ENCODE data around the gene ADGRL3.

Gene ADGRL3

DNA sequence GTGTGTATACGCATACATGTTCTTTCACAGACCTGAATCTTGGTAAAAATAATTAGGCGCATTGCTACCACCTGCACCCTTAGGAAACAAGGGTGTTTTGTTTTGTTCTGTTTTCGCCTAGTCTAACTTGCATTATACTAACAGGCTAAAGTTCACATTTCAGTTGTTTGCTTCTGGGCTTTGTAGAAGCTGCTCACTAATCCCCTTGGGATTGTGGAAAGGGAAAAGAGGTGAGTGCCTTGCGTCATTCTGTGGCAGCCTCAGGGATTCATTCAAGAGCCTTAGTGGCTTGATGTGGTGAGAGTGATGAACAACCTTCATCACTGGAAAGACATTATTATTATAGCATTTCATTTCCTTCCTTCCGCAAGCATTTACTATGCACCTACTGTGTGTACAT is 331.1 kb downstream of the ADGRL3 start:
- H3K27me3 ChIP-seq (ENCODE audit: insufficient read depth, low read length): no peaks in the 10 kb centered on the region
- H3K9me2 ChIP-seq (ENCODE audit: low read depth, low read length): no peaks in the 10 kb centered on the region
- H2AFZ ChIP-seq (ENCODE audit: low read length): no peak overlapping the region
- H3K9ac ChIP-seq (ENCODE audit: low read length): no peak overlapping the region
- H3F3A ChIP-seq (ENCODE audit: insufficient read depth, low read length): no peaks in the 10 kb centered on the region
- no peaks in the 10 kb centered on the region for H3K9me3 ChIP-seq (ENCODE audit: low read length)
- H4K20me1 ChIP-seq (ENCODE audit: insufficient read depth, low read length): no peaks in the 10 kb centered on the region
- H3K4me2 ChIP-seq (ENCODE audit: low read length): no peak overlapping the region
- TF ChIP-seq EZH2 (IDR thresholded peaks at IDR 0.05; ENCODE audit: borderline replicate concordance, low read length): no peak
- TF ChIP-seq, protein P1, sequence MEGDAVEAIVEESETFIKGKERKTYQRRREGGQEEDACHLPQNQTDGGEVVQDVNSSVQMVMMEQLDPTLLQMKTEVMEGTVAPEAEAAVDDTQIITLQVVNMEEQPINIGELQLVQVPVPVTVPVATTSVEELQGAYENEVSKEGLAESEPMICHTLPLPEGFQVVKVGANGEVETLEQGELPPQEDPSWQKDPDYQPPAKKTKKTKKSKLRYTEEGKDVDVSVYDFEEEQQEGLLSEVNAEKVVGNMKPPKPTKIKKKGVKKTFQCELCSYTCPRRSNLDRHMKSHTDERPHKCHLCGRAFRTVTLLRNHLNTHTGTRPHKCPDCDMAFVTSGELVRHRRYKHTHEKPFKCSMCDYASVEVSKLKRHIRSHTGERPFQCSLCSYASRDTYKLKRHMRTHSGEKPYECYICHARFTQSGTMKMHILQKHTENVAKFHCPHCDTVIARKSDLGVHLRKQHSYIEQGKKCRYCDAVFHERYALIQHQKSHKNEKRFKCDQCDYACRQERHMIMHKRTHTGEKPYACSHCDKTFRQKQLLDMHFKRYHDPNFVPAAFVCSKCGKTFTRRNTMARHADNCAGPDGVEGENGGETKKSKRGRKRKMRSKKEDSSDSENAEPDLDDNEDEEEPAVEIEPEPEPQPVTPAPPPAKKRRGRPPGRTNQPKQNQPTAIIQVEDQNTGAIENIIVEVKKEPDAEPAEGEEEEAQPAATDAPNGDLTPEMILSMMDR (IDR thresholded peaks at IDR 0.05; ENCODE audit: low read length): no peak
- no peaks in the 10 kb centered on the region for H3K36me3 ChIP-seq (ENCODE audit: insufficient read depth, low read length)
- no peaks in the 10 kb centered on the region for H3K4me1 ChIP-seq (ENCODE audit: insufficient read depth, low read length, severe bottlenecking)
- no peaks in the 10 kb centered on the region for H3K79me2 ChIP-seq (ENCODE audit: insufficient read depth, low read length)
- H3K27ac ChIP-seq (ENCODE audit: low read depth, low read length, poor library complexity, severe bottlenecking): no peak overlapping the region
- H3K4me3 ChIP-seq (ENCODE audit: low read depth, low read length, poor library complexity, severe bottlenecking): no peak overlapping the region

DNA sequence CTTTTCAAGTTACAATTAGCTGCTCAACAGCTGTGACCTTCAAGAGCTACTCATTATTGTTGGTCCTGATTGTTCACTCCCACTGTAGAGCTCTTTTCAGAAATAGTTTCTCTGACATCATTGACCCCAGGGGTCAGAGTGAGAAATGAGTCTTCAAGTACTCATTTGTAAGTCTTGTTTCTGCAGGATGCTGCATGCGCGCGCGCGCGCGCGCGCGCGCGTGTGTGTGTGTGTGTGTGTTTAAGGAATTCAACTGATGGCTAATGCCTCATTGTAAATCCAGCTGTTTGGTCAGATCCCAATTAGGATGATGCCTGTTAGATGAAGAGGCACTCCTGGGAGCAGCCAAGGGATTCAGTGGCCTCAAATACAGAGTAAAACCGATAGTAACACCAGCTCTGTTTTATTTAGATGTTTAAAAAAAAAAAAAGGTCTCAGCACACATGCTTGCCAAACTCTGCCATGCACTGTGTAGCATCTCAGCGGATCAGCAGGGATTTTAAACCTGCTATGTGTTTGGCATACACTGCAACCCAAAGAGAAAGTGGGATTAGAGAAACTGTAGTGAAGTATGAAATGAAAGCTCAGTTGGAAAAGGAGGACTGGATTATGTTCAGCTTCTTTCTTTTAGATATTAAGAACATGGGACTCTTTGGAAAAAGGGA is 332.3 kb downstream of the ADGRL3 start:
- H3K27me3 ChIP-seq (ENCODE audit: insufficient read depth, low read length): no peaks in the 10 kb centered on the region
- no peak overlapping the region for H3K27ac ChIP-seq (ENCODE audit: low read depth, low read length, poor library complexity, severe bottlenecking)
- no peak for TF ChIP-seq EZH2 (IDR thresholded peaks at IDR 0.05; ENCODE audit: borderline replicate concordance, low read length)
- TF ChIP-seq, protein P1 (IDR thresholded peaks at IDR 0.05; ENCODE audit: low read length): no peak
- no peaks in the 10 kb centered on the region for H3K4me1 ChIP-seq (ENCODE audit: insufficient read depth, low read length, severe bottlenecking)
- H3K9me3 ChIP-seq (ENCODE audit: low read length): no peaks in the 10 kb centered on the region
- H2AFZ ChIP-seq (ENCODE audit: low read length): no peak overlapping the region
- H3F3A ChIP-seq (ENCODE audit: insufficient read depth, low read length): no peaks in the 10 kb centered on the region
- no peaks in the 10 kb centered on the region for H4K20me1 ChIP-seq (ENCODE audit: insufficient read depth, low read length)
- no peaks in the 10 kb centered on the region for H3K9me2 ChIP-seq (ENCODE audit: low read depth, low read length)
- H3K9ac ChIP-seq (ENCODE audit: low read length): no peak overlapping the region
- no peaks in the 10 kb centered on the region for H3K79me2 ChIP-seq (ENCODE audit: insufficient read depth, low read length)
- H3K36me3 ChIP-seq (ENCODE audit: insufficient read depth, low read length): no peaks in the 10 kb centered on the region
- no peak overlapping the region for H3K4me3 ChIP-seq (ENCODE audit: low read depth, low read length, poor library complexity, severe bottlenecking)
- H3K4me2 ChIP-seq (ENCODE audit: low read length): no peak overlapping the region

DNA sequence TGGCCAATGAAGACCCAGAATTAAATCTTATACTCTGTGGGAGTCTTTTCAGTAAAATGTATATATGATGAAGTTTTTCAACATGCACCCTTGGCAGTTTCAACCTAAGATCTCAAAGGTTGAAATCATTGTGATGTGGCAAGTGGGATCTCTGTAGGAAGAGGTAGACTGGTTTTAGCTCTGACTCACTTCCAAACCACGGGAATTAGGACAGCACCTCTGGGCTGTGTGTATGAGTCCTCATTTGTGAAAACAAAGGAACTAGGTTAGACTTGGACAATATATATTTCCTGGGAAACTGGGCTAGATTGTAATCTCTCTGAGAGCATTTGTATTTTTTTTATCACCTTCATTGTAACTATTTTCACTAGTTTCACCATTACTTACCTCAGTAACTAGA is 333.0 kb downstream of the ADGRL3 start:
- Histone ChIP-seq H3K9me3 (ENCODE audit: low read length) (no peaks in the 10 kb centered on the region), H3F3A (ENCODE audit: insufficient read depth, low read length) (no peaks in the 10 kb centered on the region), H3K27me3 (ENCODE audit: insufficient read depth, low read length) (no peaks in the 10 kb centered on the region), H3K36me3 (ENCODE audit: insufficient read depth, low read length) (no peaks in the 10 kb centered on the region), H3K9me2 (ENCODE audit: low read depth, low read length) (no peaks in the 10 kb centered on the region), H4K20me1 (ENCODE audit: insufficient read depth, low read length) (no peaks in the 10 kb centered on the region), H3K27ac (ENCODE audit: low read depth, low read length, poor library complexity, severe bottlenecking) (no peak overlapping the region), H3K4me2 (ENCODE audit: low read length) (no peak overlapping the region), H3K4me1 (ENCODE audit: insufficient read depth, low read length, severe bottlenecking) (no peaks in the 10 kb centered on the region), H3K4me3 (ENCODE audit: low read depth, low read length, poor library complexity, severe bottlenecking) (no peak overlapping the region), H3K79me2 (ENCODE audit: insufficient read depth, low read length) (no peaks in the 10 kb centered on the region), H2AFZ (ENCODE audit: low read length) (no peak overlapping the region), H3K9ac (ENCODE audit: low read length) (no peak overlapping the region)
- no peak for TF ChIP-seq EZH2 (IDR thresholded peaks at IDR 0.05; ENCODE audit: borderline replicate concordance, low read length)
- TF ChIP-seq, protein P1 (IDR thresholded peaks at IDR 0.05; ENCODE audit: low read length): no peak

Data from OCI-LY1 (cell line).